Osteoblast (primary cell): Measurements from ENCODE around the gene FAM114A1. TPM values are rescaled to one million over a fixed set of nuclear protein-coding genes. Genes with fewer than 3 reads are reported as not detected.

Experiments used
- DNase-seq: peaks from one replicate; pipeline ENCODE4 v3.0.0; 2011; ENCODE audit warnings: low spot score, mixed read lengths; ENCODE audit not compliant: insufficient read length; ENCODE audit errors: missing footprints
- H2AFZ ChIP-seq: 2 replicates; pipeline ENCODE4 v1.6.0; 2011; ENCODE audit warnings: mild to moderate bottlenecking, low read length
- H3K27ac ChIP-seq: 2 replicates; pipeline ENCODE4 v1.5.1; 2011; ENCODE audit warnings: mild to moderate bottlenecking, low read depth, low read length, moderate library complexity
- H3K27me3 ChIP-seq: 2 replicates; pipeline ENCODE4 v1.6.0; 2012; ENCODE audit warnings: mild to moderate bottlenecking, control low read depth, inconsistent platforms, low read length, moderate library complexity; ENCODE audit not compliant: insufficient read depth
- H3K36me3 ChIP-seq: 2 replicates; pipeline ENCODE4 v1.5.1; 2011; ENCODE audit warnings: mild to moderate bottlenecking, low read length, control low read depth, moderate library complexity; ENCODE audit not compliant: insufficient read depth
- H3K4me1 ChIP-seq: 2 replicates; pipeline ENCODE4 v1.5.1; 2011; ENCODE audit warnings: mild to moderate bottlenecking, low read length, control low read depth, moderate library complexity; ENCODE audit not compliant: insufficient read depth
- H3K4me2 ChIP-seq: 2 replicates; pipeline ENCODE4 v1.6.0; 2011; ENCODE audit warnings: mild to moderate bottlenecking, low read length; ENCODE audit not compliant: insufficient read depth
- H3K4me3 ChIP-seq: fragments of 200-600 bp; sonication (generic); 3 replicates; pipeline ENCODE4 v1.5.1; 2012; ENCODE audit warnings: mild to moderate bottlenecking, low read length, inconsistent platforms; ENCODE audit not compliant: insufficient read depth
- H3K79me2 ChIP-seq: 2 replicates; pipeline ENCODE4 v1.6.0; 2012; ENCODE audit warnings: mild to moderate bottlenecking, low read length, control low read depth, inconsistent platforms; ENCODE audit not compliant: insufficient read depth
- H3K9me3 ChIP-seq: 2 replicates; pipeline ENCODE4 v1.5.1; 2011; ENCODE audit warnings: low read depth, low read length, control low read depth
- H4K20me1 ChIP-seq: 2 replicates; pipeline ENCODE4 v1.6.0; 2012; ENCODE audit warnings: mild to moderate bottlenecking, low read length, control low read depth; ENCODE audit not compliant: insufficient read depth
- total RNA-seq: library from RNA; depleted of rRNA; stranded (reverse); fragments of >200 nt; gene quantifications from 2 replicates; pipeline ENCODE4 v1.2.3, GENCODE V29; 2012
- TF ChIP-seq, protein P1 (sequence below): IDR thresholded peaks from 2 replicates; pipeline ENCODE4 v1.5.1; 2011; ENCODE audit warnings: mild to moderate bottlenecking, low read depth, low read length, moderate library complexity; ENCODE audit errors: extremely low read depth

The FAM114A1 gene
- total RNA-seq, 1 donor = 392 TPM

DNA sequence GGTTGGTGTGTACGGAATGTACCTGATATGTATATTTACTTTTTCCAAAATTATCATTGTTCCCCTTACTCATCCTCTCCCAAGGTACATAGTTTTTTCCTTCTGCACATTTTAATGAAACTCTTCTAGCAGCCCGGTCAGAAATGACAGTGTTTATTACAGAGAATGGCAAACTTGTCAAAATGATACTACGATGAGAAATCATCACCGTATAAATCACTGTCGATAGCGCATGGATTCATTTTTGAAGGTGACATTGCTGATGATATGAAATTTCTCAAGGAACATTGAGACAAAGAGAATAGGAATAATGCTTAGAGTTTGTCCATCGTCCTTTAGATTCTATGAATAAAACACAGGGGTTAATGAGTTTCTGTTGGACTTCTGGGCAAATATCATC, 30.6 kb downstream of the FAM114A1 start:
- Histone ChIP-seq H3K27me3 (no peaks in the 10 kb centered on the region), H2AFZ (no peak overlapping the region)
- TF ChIP-seq, protein P1, sequence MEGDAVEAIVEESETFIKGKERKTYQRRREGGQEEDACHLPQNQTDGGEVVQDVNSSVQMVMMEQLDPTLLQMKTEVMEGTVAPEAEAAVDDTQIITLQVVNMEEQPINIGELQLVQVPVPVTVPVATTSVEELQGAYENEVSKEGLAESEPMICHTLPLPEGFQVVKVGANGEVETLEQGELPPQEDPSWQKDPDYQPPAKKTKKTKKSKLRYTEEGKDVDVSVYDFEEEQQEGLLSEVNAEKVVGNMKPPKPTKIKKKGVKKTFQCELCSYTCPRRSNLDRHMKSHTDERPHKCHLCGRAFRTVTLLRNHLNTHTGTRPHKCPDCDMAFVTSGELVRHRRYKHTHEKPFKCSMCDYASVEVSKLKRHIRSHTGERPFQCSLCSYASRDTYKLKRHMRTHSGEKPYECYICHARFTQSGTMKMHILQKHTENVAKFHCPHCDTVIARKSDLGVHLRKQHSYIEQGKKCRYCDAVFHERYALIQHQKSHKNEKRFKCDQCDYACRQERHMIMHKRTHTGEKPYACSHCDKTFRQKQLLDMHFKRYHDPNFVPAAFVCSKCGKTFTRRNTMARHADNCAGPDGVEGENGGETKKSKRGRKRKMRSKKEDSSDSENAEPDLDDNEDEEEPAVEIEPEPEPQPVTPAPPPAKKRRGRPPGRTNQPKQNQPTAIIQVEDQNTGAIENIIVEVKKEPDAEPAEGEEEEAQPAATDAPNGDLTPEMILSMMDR = no peak

GRCh38 chr4:38902221-38902620, 34.6 kb downstream of the FAM114A1 start:
- H3K4me3 ChIP-seq = no peak overlapping the region
- no peak overlapping the region for H3K4me2 ChIP-seq
- H2AFZ ChIP-seq = no peak overlapping the region
- H4K20me1 ChIP-seq = peaks cover 9% of the 10 kb centered on the region
- TF ChIP-seq, protein P1 = no peak
- DNase-seq = no peak
- no peaks in the 10 kb centered on the region for H3K4me1 ChIP-seq
- H3K27ac ChIP-seq = no peak overlapping the region
- H3K27me3 ChIP-seq = no peaks in the 10 kb centered on the region
- peaks cover 77% of the 10 kb centered on the region for H3K36me3 ChIP-seq
- peaks cover 26% of the 10 kb centered on the region for H3K79me2 ChIP-seq
- H3K9me3 ChIP-seq = no peaks in the 10 kb centered on the region

More for the DNA sequence above, 30.6 kb downstream of the FAM114A1 start:
- H3K4me3 ChIP-seq = no peak overlapping the region
- peaks cover 50% of the 10 kb centered on the region for H3K79me2 ChIP-seq
- peaks cover 7% of the 10 kb centered on the region for H3K4me1 ChIP-seq
- peaks cover 25% of the 10 kb centered on the region for H4K20me1 ChIP-seq
- no peak for DNase-seq
- no peaks in the 10 kb centered on the region for H3K9me3 ChIP-seq
- no peak overlapping the region for H3K27ac ChIP-seq
- H3K36me3 ChIP-seq = peaks cover 75% of the 10 kb centered on the region
- no peak overlapping the region for H3K4me2 ChIP-seq

- peak; percentile 66 for DNase-seq
- H3K4me2 ChIP-seq = no peak overlapping the region
- H3K4me3 ChIP-seq = no peak overlapping the region
- no peaks in the 10 kb centered on the region for H3K27me3 ChIP-seq
- peaks cover 8% of the 10 kb centered on the region for H4K20me1 ChIP-seq
- no peaks in the 10 kb centered on the region for H3K9me3 ChIP-seq
- no peak overlapping the region for H3K27ac ChIP-seq
- H3K4me1 ChIP-seq = no peaks in the 10 kb centered on the region
- no peak overlapping the region for H2AFZ ChIP-seq
- TF ChIP-seq, protein P1 = peak; percentile 28
- H3K79me2 ChIP-seq = peaks cover 26% of the 10 kb centered on the region
- peaks cover 82% of the 10 kb centered on the region for H3K36me3 ChIP-seq
Measured at GRCh38 chr4:38902695-38903094, 35.1 kb downstream of the FAM114A1 start.

DNA sequence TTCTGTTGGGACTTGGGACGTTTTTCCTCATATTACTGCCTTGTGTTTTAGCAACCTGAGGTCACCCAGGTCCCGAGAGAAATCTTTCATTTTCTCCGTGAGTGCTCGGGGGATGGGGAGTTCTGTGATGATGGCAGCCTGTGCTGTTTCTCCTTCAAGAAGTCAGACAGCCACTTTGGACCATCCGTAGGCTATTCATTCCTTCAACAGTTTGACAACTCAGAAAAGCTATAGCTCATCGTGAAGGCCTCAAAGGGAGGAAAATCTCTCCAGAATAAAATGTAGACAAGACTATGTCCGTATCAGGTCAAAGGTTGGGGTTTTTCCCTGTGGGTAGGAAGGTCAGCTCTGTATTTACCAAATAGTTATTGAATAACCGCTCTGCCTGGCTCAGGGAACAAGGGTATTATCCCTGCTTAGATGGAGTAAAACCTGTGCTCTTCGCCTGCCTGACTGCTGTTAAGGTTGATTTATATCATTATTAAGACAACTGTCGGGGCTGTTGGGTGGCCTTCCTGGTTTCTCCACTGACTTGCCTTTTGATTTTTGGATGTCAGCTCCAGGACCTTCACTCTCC, 36.6 kb downstream of the FAM114A1 start:
- no peak overlapping the region for H3K4me3 ChIP-seq
- no peaks in the 10 kb centered on the region for H3K4me1 ChIP-seq
- no peak overlapping the region for H3K27ac ChIP-seq
- peaks cover 84% of the 10 kb centered on the region for H3K36me3 ChIP-seq
- peaks cover 21% of the 10 kb centered on the region for H3K79me2 ChIP-seq
- TF ChIP-seq, protein P1 = no peak
- no peak overlapping the region for H3K4me2 ChIP-seq
- DNase-seq = no peak
- H4K20me1 ChIP-seq = peaks cover 8% of the 10 kb centered on the region
- no peak overlapping the region for H2AFZ ChIP-seq
- H3K27me3 ChIP-seq = no peaks in the 10 kb centered on the region
- no peaks in the 10 kb centered on the region for H3K9me3 ChIP-seq
